GM21576 (cell line): ENCODE data around the gene CANT1.
"Not testable (repeated sequence)": the region's sequence is repeated elsewhere in the genome, so short reads cannot be mapped to it uniquely, and the experiment has no call there.

Experiments used
- ATAC-seq: cut with Tn5 transposase; IDR thresholded peaks from one replicate; pipeline ENCODE4 v1.9.1; 2021; ENCODE audit warnings: mild to moderate bottlenecking, moderate library complexity; ENCODE audit not compliant: unreplicated experiment

Gene CANT1

DNA sequence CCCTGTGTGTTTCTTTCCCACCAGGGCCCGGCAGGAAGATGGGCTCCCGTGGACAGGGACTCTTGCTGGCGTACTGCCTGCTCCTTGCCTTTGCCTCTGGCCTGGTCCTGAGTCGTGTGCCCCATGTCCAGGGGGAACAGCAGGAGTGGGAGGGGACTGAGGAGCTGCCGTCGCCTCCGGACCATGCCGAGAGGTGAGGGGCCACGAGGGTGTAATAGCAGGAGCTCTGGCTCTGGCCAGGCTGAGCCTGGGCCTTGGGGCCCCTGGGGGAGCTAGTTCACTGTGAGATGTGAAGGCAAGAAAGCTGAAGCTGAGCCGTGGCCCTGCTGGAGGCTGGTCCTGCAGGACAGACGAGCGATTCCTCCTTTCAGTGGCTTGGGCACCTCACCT is 34.4 kb upstream of the CANT1 start:
- no peak for ATAC-seq

DNA sequence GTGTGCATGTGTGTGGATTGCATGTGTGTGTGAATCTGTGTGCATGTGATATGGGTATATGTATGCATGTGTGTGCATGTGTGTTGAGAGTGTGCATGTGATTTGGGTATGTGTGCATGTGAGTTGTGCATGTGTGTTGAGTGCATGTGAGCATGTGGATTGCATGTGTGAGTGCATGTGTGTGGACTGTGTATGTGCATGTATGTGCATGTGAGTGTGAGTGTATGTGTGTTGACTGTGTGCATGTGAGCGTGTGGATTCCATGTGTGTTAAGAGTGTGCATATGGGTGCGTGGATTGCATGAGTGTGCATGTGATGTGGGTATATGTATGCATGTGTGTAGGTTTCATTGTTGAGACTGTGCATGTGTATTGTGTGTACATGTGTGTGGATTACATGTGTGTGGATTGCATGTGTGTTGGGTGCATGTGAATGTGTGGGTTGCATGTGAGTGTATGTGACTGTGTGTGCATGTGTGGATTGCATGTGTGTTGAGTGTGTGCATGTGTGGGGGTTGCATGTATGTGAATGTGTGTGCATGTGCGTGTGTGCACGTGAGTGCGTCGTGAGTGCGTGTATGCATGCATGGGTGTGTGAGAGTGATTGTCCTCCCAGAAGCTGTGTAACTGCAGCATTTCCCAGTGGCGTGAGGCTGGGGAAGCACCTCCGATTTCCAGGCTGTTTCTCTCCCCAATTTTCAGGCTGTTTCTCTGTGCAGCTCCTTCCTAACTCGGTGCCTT is 33.8 kb upstream of the CANT1 start:
- no peak for ATAC-seq

GRCh38 chr17:79042421-79043190 is 33.0 kb upstream of the CANT1 start:
- ATAC-seq, result no peak

DNA sequence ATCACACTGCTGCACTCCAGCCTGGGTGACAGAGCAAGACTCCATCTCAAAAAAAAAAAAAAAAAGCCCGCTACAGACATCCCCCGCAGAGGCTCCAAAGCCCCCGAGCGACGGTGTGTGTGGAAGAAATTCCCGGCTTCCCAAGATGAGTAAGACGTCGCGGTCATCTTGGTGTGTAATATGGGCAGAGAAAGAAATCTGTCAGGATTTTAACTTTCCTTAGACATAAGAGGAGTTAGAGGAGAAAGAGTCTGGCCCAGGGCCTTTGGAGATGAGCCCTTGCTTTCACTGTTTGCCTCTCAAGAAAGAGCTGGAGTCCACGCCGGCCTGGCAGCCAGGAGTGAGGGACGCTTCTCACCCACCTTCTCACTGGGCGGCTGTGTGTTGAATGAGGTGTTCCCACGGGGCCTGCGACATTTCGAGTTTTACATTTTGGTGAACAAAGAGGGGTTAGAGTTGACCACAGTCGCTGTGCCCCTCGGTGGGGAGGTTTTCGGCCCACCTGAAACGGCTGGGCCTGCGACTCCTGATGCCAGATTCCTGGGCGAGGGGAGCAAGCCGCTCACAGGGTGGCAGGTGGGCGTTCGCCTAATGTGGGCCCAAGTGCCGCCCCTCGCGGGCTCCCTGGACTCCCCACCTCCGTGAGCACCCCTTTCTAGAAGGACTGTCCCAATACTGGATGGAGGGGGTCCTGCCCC is 32.3 kb upstream of the CANT1 start:
- ATAC-seq, result no peak

- no peak for ATAC-seq
Measured at GRCh38 chr17:79041041-79041570, 31.5 kb upstream of the CANT1 start.

GRCh38 chr17:79039886-79040285 is 30.3 kb upstream of the CANT1 start:
- no peak for ATAC-seq

- no peak for ATAC-seq
Measured at GRCh38 chr17:79039171-79039570, 29.6 kb upstream of the CANT1 start.

GRCh38 chr17:79038545-79039135 is 29.1 kb upstream of the CANT1 start:
- no peak for ATAC-seq

DNA sequence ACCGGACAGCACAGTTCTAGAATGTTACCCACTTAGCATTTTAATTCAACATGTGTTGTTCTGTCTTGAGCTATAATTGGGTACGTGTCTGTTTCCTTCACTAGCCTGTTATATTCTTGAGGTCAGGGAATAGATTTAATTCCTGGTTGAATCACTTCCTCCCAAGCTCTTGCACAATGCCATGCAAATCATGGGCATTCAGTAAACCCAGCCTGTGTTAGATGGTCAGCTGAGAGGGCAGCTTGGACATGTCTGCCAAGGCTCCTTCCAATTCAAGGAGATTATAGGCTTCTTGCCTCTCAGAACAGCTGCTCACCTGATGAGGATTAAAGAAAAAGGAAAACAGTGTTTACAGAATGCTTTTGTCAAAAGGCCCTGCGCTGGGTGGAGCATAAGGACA is 27.0 kb upstream of the CANT1 start:
- ATAC-seq, result no peak

GRCh38 chr17:79036181-79036580 is 26.6 kb upstream of the CANT1 start:
- no peak for ATAC-seq

DNA sequence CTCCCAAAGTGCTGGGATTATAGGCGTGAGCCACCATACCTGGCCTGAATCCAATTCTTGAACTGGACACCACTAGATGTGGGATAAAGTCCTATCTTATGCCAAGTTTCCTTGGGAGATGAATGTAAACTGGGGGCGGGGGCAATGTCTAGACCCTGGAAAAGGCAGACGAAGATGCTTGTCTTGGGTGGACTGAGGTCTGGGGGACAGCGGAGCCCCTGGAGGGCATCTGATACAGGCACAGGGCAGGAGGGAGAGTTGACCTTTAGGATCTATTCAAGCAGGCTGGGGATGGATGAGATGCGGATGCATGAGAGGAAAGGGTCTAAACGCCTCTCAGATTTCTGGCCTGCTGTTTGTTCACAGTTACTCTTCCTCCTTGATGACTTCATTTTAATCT is 26.1 kb upstream of the CANT1 start:
- ATAC-seq, result no peak

- ATAC-seq, result no peak
Measured at GRCh38 chr17:79034931-79035485, 25.4 kb upstream of the CANT1 start.

DNA sequence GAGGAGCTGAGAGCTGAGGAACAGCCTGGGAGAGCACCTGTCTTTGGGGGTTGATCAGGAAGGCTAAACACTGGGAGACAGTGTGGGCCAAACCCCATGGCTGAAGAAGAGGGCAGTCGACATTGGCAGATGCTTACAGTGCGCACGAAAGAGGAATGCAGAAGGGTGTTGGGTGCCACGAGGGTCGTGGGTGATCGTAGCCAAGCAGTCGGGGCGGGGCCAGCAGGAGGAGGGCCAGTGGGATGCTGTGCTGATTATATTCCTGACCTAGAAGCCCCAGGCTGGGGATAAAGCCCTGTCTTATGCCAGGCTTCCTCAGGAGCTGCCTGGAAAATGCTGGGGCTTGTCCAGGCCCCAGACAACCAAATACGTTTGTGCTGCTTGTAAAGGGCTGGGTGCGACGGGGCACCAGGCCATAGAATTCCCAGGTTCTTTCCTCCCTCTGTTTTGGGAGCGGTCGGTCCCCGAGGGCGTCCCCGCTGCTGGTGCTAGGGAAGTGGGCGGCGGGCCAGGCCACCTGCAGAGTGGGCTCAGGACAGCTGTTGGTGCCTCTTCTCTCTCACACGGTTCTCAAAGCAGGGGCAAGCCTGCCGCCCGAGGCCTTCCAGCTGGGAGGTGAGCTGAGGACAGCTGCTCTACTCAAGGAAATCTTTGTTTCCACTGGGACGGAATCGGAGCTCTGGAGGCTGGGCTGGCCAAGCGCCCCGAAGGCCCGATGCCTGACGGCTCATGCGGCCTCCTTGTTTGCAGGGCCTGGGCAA is 24.4 kb upstream of the CANT1 start:
- ATAC-seq, result no peak

DNA sequence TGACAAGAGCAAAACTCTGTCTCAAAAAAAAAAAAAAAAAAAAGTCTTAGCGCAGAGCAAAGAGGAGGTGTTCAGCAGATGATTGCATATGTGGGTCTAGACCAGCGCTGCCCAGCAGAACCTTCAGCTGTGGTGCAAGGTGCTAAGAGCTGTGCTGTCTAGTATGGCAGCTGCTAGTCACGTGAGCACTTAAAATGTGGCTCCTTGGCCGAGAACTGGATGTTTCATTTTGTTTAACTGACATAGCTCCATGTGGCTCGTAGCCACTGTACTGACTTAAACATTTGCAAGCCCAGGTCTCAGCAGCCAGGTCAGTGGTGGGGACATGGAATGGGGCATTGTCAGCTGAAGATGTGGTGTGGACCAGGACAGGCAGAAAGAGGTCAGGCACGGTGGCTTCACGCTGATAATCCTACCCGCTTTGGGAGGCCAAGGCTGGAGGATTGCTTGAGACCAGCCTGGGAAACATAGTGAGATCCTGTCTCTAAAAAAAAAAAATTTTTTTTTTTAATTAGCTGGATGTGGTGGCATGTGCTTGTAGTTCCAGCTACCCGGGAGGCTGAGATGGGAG is 23.6 kb upstream of the CANT1 start:
- ATAC-seq, result no peak

- no peak for ATAC-seq
Measured at GRCh38 chr17:79031996-79032875, 22.7 kb upstream of the CANT1 start.

- not testable (repeated sequence) for ATAC-seq
Measured at GRCh38 chr17:79030636-79031035, 21.1 kb upstream of the CANT1 start.

DNA sequence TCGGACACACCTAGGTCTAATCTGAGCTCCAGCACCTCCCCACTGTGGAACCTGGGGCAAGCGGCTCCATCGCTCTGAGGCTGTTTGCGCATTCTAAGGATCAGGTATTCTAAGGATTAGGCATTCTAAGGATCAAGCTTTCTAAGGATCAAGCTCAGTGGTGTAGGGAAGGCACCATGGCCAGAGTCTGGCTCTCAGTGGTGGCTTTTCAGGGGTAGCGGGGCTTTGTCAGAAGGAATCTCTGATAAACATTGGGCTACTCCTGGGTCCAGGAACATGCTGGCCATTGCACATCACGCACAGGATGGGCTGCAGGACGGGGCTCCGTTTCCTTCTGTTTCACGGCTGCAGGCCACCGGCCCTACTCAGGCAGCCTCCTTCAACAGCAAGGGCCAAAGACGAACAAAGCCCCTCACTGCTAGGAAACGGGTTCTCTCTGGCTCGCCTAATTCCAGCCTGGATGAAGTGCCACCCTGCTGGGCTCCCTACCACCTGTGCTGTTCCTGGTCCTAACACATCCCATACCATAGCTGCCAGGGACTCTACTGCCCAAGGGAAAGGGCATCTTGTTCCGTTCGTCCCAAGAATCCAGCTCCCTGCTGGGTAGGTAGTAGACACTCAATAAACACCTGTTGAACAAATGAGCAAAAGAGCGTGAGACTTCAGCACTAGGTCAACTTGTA is 19.9 kb upstream of the CANT1 start:
- ATAC-seq, result no peak
